Omental fat pad (tissue), 4 donors: Measurements from ENCODE around the gene CLTB. TPM values are rescaled to one million over a fixed set of nuclear protein-coding genes. Genes with fewer than 3 reads are reported as not detected.

Source experiments
- ATAC-seq: fragments of 150-250 bp; one replicate; pipeline ENCODE4 v1.9.1; 2016; ENCODE audit warnings: mild to moderate bottlenecking, moderate library complexity; ENCODE audit not compliant: low FRiP score
- DNase-seq: peaks from one replicate; pipeline ENCODE4 v3.0.0-alpha.2; 2019; ENCODE audit warnings: low spot score
- total RNA-seq, 4 donors: library from RNA; depleted of rRNA; stranded (reverse); fragments of >200 nt; gene quantifications; one replicate each; pipeline ENCODE4 v1.1.0, GENCODE V29; 2016
- TF ChIP-seq, protein P1 (sequence below), 3 donors: fragments of 450-650 bp; IDR thresholded peaks; one replicate each; pipeline ENCODE4 v1.5.1; 2016 to 2017; ENCODE audit warnings: antibody characterized with exemption in 3 of 3, mild to moderate bottlenecking in 3 of 3, moderate library complexity in 2 of 3

Gene CLTB
- total RNA-seq, 4 donors from 2014 or later = 119 to 171 (median 128) TPM

DNA sequence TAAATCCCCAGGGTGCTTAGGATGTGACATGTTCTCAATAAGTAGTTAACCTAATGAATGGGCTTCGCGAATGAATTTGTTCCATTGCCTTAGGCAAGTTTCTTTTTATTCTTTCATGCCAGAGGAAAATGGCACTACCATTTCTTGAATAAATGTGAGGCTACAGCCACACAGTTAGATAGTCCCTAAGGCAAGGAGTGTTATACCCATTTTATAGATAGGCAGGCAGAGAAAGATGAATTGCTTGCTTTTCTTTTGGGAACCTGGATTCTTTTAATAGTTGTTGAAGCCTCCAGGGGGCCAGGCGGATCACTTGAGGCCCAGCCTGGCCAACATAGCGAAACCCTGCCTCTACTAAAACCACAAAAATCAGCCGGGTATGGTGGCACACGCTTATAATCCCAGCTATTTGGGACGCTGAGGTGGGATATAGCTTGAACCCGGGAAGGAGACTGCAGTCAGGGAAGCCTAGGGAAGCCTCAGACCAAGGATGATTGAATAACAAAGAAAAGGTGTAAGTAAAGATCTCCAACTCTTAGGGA, 28.9 kb downstream of the CLTB start:
- DNase-seq (no peak), ATAC-seq (no peak)
- TF ChIP-seq, protein P1, sequence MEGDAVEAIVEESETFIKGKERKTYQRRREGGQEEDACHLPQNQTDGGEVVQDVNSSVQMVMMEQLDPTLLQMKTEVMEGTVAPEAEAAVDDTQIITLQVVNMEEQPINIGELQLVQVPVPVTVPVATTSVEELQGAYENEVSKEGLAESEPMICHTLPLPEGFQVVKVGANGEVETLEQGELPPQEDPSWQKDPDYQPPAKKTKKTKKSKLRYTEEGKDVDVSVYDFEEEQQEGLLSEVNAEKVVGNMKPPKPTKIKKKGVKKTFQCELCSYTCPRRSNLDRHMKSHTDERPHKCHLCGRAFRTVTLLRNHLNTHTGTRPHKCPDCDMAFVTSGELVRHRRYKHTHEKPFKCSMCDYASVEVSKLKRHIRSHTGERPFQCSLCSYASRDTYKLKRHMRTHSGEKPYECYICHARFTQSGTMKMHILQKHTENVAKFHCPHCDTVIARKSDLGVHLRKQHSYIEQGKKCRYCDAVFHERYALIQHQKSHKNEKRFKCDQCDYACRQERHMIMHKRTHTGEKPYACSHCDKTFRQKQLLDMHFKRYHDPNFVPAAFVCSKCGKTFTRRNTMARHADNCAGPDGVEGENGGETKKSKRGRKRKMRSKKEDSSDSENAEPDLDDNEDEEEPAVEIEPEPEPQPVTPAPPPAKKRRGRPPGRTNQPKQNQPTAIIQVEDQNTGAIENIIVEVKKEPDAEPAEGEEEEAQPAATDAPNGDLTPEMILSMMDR (IDR thresholded peaks at IDR 0.05) = no peak

DNA sequence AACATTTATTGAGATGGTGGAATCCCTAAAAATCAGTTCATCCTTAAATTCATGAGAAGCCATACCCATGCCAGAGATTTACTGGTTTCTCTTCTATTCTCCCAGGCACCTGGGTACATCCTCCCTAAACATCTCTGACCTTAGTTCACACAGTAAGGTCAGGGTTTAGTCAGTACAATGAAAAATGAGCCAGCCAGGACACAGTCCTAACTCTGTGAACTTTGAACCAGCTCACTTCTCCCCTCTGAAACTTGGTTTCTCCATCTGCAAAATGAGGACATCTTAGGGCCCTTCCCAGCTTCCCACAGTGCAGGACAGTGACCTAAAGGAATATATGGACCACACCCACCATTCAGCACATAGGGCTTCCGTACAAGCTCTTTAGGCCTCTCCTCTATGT, 29.8 kb downstream of the CLTB start:
- TF ChIP-seq, protein P1 (IDR thresholded peaks at IDR 0.05) = no peak
- ATAC-seq (no peak), DNase-seq (no peak)

DNA sequence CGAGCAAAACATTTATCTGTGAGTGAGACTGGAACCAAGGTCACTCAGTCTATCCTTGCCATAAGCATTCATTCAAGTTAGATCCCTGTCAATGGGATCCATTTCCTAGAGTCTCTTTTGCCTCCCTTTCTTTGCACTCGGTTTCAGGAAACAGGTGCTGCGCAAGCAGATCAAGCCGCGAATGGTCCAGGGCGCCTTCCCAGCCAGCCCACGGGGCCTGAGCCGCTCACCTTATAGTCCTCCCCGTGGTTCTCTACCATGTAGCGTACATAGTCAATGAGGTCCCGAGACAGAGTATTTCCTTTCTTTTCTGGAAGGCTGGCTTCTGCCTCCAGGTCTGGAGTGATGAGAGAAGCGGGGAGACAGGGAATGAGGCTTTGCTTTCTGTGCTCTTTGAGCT, 31.3 kb downstream of the CLTB start:
- DNase-seq = no peak
- TF ChIP-seq, protein P1 (IDR thresholded peaks at IDR 0.05) = no peak
- no peak for ATAC-seq

DNA sequence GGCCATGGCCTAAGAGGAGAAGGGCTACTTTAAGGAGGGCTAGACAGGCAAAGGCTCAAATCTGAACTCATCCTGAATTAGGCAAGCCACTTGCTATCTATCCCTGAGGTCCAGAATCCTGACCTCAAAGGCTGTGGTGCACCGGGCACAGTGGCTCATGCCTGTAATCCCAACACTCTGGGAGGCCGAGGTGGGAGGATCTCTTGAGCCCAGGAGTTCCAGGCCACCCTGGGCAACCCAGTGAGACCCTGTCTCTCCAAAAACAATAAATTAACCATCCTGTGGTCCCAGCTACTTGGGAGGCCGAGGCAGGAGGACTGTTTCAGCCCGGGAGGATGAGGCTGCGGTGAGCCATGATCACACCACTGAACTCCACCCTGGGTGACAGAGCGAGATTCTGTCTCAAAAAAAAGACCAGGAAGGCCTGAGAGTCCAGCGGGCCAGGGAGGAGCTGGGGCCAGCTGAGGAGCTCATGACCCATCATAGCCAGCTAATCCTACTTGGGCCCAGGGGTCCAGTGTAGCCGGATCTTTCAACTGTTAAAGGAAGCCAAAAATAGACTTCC, 31.9 kb downstream of the CLTB start:
- DNase-seq = no peak
- no peak for ATAC-seq
- TF ChIP-seq, protein P1 (IDR thresholded peaks at IDR 0.05) = no peak

DNA sequence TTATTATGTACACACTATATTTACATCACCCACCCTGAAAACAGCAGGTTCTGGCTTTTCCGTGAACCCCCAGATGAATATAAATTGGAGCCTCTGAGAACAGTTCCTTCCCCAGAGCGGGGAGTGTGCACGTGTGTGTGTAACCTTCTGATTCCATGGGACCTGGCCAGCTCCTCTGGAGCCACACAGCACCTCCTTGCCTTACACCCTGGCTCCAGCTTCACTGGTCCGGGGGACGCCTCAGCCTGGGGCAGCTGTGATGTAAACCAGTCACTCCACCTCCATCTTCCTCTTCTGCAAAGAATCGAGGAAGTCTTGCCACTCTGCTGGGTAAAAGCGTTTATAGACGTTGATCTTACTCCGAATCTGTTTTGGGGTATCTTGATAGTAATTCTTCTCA, 32.4 kb downstream of the CLTB start:
- TF ChIP-seq, protein P1 (IDR thresholded peaks at IDR 0.05) = no peak
- no peak for ATAC-seq
- no peak for DNase-seq

DNA sequence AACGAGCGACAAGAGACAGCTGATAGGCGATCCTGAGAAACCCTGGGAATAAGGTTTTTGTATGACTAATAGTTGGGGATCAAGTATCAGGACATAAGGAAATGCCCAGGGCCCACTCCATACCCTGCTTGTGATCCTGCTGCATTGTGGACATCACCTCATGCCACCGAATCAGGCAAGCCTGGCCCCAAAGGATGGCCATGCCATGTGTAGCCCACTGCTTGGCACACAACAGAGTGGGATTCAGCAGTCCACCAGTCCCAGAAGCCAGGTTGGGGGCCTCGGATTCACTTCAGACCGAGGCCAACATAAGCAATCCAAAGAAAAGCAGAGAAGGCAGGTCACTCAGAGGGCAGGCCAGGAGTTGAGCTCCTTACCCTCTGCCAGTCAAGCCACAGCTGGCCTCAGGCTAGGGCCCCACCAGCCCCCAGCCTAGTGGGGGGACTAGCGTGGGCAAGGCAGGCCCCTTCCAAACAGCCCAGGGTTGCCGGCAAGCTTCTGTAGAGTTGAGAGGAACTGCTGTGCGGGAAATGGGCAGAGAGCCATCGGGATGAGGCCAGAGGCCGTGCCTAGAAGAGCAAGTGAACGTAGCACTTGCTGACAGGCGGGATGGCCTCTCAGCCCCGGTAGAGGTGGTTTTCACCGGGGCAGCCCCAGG, 33.0 kb downstream of the CLTB start:
- ATAC-seq (no peak), DNase-seq (no peak)
- TF ChIP-seq, protein P1 (IDR thresholded peaks at IDR 0.05) = no peak

DNA sequence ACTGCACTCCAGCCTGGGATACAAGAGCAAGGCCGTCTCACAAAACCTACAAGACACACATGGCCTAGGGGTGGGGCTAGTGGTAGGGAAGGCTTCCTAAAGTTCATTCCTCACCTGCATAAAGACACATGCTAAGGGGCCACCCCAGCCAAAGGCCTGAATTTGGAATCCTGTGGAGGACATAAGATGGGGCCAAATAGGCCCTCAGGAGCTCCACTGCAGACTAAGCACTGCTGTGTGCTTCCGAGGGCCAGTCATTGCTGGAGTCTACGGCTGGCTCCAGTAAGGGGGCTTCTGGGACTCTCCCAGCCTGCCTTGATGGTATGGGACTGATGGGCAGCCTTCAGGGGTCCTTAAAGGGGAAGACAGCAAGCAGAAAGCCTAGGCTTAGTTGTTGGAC, 33.6 kb downstream of the CLTB start:
- ATAC-seq = no peak
- DNase-seq = no peak

More for the DNA sequence above, 33.6 kb downstream of the CLTB start:
- TF ChIP-seq, protein P1 (IDR thresholded peaks at IDR 0.05) = no peak
